B cell (primary cell): Measurements from ENCODE around the gene MLLT11. TPM values are rescaled to one million over a fixed set of nuclear protein-coding genes. Genes with fewer than 3 reads are reported as not detected.

Source experiments
- ATAC-seq: fragments of 200-7000 bp; cut with Tn5 transposase; one replicate; pipeline ENCODE4 v1.10.0; 2021; ENCODE audit warnings: low read depth, mild to moderate bottlenecking, moderate number of reproducible peaks, moderate library complexity
- CTCF ChIA-PET: fragments of 350-600 bp; sonication (Branson Sonifier 250); formaldehyde crosslinking; loops from one replicate; lab custom pipeline; 2021; ENCODE audit warnings: antibody characterized with exemption, inconsistent platforms; lab: Charles Lee
- POLR2A ChIA-PET: fragments of 350-600 bp; sonication (Branson Sonifier 250); formaldehyde crosslinking; loops from one replicate; lab custom pipeline; 2021; ENCODE audit warnings: antibody characterized with exemption; lab: Charles Lee
- DNase-seq: peaks from one replicate; pipeline ENCODE4 v3.0.0; 2013
- H2AFZ ChIP-seq: 2 replicates; pipeline ENCODE4 v1.6.1; 2012; ENCODE audit warnings: mild to moderate bottlenecking, low read depth, low read length; ENCODE audit not compliant: insufficient read depth, poor library complexity, severe bottlenecking
- H3K27ac ChIP-seq, 2 donors: 1 replicate in 1 of 2; 2 replicates in 1 of 2; pipeline ENCODE4 v1.5.1; 2012 to 2013; ENCODE audit warnings: low read length in 2 of 2, mild to moderate bottlenecking in 2 of 2, moderate library complexity in 1 of 2
- H3K27me3 ChIP-seq, 4 experiments: fragments of 200-600 bp in 1 of 4; sonication (generic) in 1 of 4; replicated peaks in 1 of 4; 1 replicate in 2 of 4; 2 replicates in 2 of 4; pipeline versions ENCODE4 v1.6.1 to v1.7.0; 2013 to 2016; ENCODE audit warnings: low read length in 3 of 4, mild to moderate bottlenecking in 2 of 4, mixed read lengths in 1 of 4, moderate library complexity in 1 of 4; ENCODE audit not compliant: insufficient read depth in 4 of 4, control insufficient read depth in 3 of 4; ENCODE audit errors: control extremely low read depth in 1 of 4
- H3K36me3 ChIP-seq, 2 experiments: replicated peaks in 1 of 2; 1 replicate in 1 of 2; 2 replicates in 1 of 2; pipeline versions ENCODE4 v1.6.1 to v1.7.1; 2013; ENCODE audit warnings: low read length in 1 of 2; ENCODE audit not compliant: insufficient read depth in 2 of 2, control insufficient read depth in 1 of 2; ENCODE audit errors: control extremely low read depth in 1 of 2, extremely low read depth in 1 of 2
- H3K4me1 ChIP-seq, 2 donors: fragments of 200-600 bp in 1 of 2; sonication (generic) in 1 of 2; 1 replicate in 1 of 2; 2 replicates in 1 of 2; pipeline versions ENCODE4 v1.5.1 to v1.6.1; 2013 to 2017; ENCODE audit warnings: low read length in 2 of 2; ENCODE audit not compliant: control insufficient read depth in 2 of 2, insufficient read depth in 2 of 2
- H3K4me2 ChIP-seq: replicated peaks from 2 replicates; pipeline ENCODE3; 2012; ENCODE audit warnings: mild to moderate bottlenecking, low read depth, low read length; ENCODE audit not compliant: poor library complexity, severe bottlenecking
- H3K4me3 ChIP-seq, 5 experiments: fragments of 200-600 bp in 1 of 5; sonication (generic) in 1 of 5; 1 replicate in 3 of 5; 2 replicates in 2 of 5; pipeline versions ENCODE4 v1.5.1 to v1.7.0; 2011 to 2016; ENCODE audit warnings: low read length in 4 of 5, mild to moderate bottlenecking in 4 of 5, low read depth in 2 of 5, control low read depth in 1 of 5, moderate library complexity in 1 of 5; ENCODE audit not compliant: insufficient read depth in 1 of 5; ENCODE audit errors: control extremely low read depth in 1 of 5, extremely low read depth in 1 of 5
- H3K79me2 ChIP-seq: fragments of 200-600 bp; sonication (generic); one replicate; pipeline ENCODE4 v1.6.0; 2016; ENCODE audit warnings: low read length; ENCODE audit not compliant: control insufficient read depth, insufficient read depth
- H3K9ac ChIP-seq: fragments of 200-600 bp; sonication (generic); 2 replicates; pipeline ENCODE4 v1.6.1; 2017; ENCODE audit warnings: mild to moderate bottlenecking, low read length, moderate library complexity
- H3K9me3 ChIP-seq, 3 donors: one replicate each; pipeline versions ENCODE4 v1.6.1 to v1.7.1; 2013; ENCODE audit warnings: low read length in 2 of 3; ENCODE audit not compliant: control insufficient read depth in 2 of 3, insufficient read depth in 1 of 3; ENCODE audit errors: control extremely low read depth in 1 of 3
- H4K20me1 ChIP-seq: 2 replicates; pipeline ENCODE4 v1.6.0; 2012; ENCODE audit warnings: mild to moderate bottlenecking, low read length; ENCODE audit not compliant: insufficient read depth, control insufficient read depth, poor library complexity, severe bottlenecking
- H3K27ac Mint-ChIP-seq: one replicate; pipeline ENCODE4 v1.8.0; 2021; ENCODE audit warnings: mixed read lengths
- H3K27me3 Mint-ChIP-seq: one replicate; pipeline ENCODE4 v1.8.0; 2021; ENCODE audit warnings: mixed read lengths
- H3K4me1 Mint-ChIP-seq: one replicate; pipeline ENCODE4 v1.8.0; 2021; ENCODE audit warnings: mixed read lengths
- H3K4me3 Mint-ChIP-seq: one replicate; pipeline ENCODE4 v1.8.0; 2021; ENCODE audit warnings: mixed read lengths
- H3K9me3 Mint-ChIP-seq: one replicate; pipeline ENCODE4 v1.8.0; 2022; ENCODE audit warnings: mixed read lengths; ENCODE audit not compliant: insufficient read depth
- CTCF ChIP-seq: fragments of 200-600 bp; IDR thresholded peaks from one replicate; pipeline ENCODE4 v1.8.0; 2022; ENCODE audit warnings: antibody characterized with exemption, mild to moderate bottlenecking
- EZH2 ChIP-seq: IDR thresholded peaks from 2 replicates; pipeline ENCODE4 v1.6.1; 2012; ENCODE audit warnings: borderline replicate concordance, low read depth, mild to moderate bottlenecking, moderate library complexity, low read length; ENCODE audit not compliant: insufficient read depth, poor library complexity, severe bottlenecking
- WGBS: methylation state at CpG from one replicate; pipeline ENCODE4 v1.1.5; 2013; ENCODE audit warnings: missing lambda C conversion rate; ENCODE audit not compliant: insufficient coverage; 5-methylcytosine and 5-hydroxymethylcytosine counted together
- intact Hi-C: fragments of 100-400 bp; cut with micrococcal nuclease; formaldehyde crosslinking; loops from one replicate; pipeline ENCODE4 v1.10.0; 2022
- polyA plus RNA-seq: library from polyadenylated mRNA; depleted of rRNA; stranded (reverse); fragments of >200 nt; gene quantifications from 2 replicates; pipeline ENCODE4 v1.2.3, GENCODE V29; 2012
- total RNA-seq, 2 donors: library from RNA; stranded (reverse); fragments of 120-200 nt in 1 of 2; gene quantifications; 1 replicate in 1 of 2; 2 replicates in 1 of 2; pipeline versions ENCODE4 v1.2.3 to v1.2.4, GENCODE V29; 2013 to 2022

The MLLT11 gene
- total and polyA plus RNA-seq, 2 donors (not counting 1 experiment from before 2014, with no cell fraction given) = 1.1 to 2.4 TPM

- peak within 1 kb of the TSS; percentile 84 for H2AFZ ChIP-seq
- H3K4me2 ChIP-seq = peak within 1 kb of the TSS; percentile 93
- H3K4me1 Mint-ChIP-seq = peaks cover 42% of the 10 kb centered on the region
- H3K36me3 ChIP-seq = peaks cover 0 to 21% of the 10 kb centered on the region in 2 experiments
- intact Hi-C loops = loop anchor here (2.0 kb wide), 2 partner anchors 23 to 109 kb away; partner anchors contain the start of gene TNFAIP8L2
- CTCF ChIA-PET = interaction anchor here (0.7 to 5.7 kb wide), 8 partner anchors 12 to 69 kb away, joined by 3 to 63 read pairs (median 5); partner anchors contain the start of genes CDC42SE1, GABPB2 and MLLT11
- WGBS = 0% methylated on average over 18 of the region's 29 CpGs
- H3K27me3 Mint-ChIP-seq = no peaks in the 10 kb centered on the region
- POLR2A ChIA-PET = interaction anchor here (0.6 to 3.9 kb wide), 6 partner anchors 11 to 505 kb away, joined by 3 to 29 read pairs (median 4); partner anchors contain the start of genes CDC42SE1 and GABPB2
- H4K20me1 ChIP-seq = peaks cover 6% of the 10 kb centered on the region
- H3K27me3 ChIP-seq = no peaks in the 10 kb centered on the region
- peak within 1 kb of the TSS; percentile 94 for H3K27ac Mint-ChIP-seq
- DNase-seq (peak; percentile 77), ATAC-seq (peak; percentile 78)
- peaks cover 20 to 30% of the 10 kb centered on the region in 2 donors for H3K4me1 ChIP-seq
- H3K9ac ChIP-seq = peak within 1 kb of the TSS; percentile 85
- TF ChIP-seq CTCF (no peak), EZH2 (no peak)
- H3K4me3 Mint-ChIP-seq = peak within 1 kb of the TSS; percentile 96
- peaks cover 13% of the 10 kb centered on the region for H3K79me2 ChIP-seq
- H3K4me3 ChIP-seq = peak within 1 kb of the TSS; percentile 70 to 97 (median 93)
- peak within 1 kb of the TSS; percentile 71 to 75 for H3K27ac ChIP-seq
- no peaks in the 10 kb centered on the region for H3K9me3 ChIP-seq
- H3K9me3 Mint-ChIP-seq = no peaks in the 10 kb centered on the region
Measured at GRCh38 chr1:151047591-151047924, 12.6 kb upstream of the MLLT11 start, which contains the start of gene C1orf56. C1orf56 (plus strand) TSS chr1:151047751; CDS start chr1:151047848, 97 bp downstream.
